ENCODE results near the gene ANKS1B.
"Not testable (repeated sequence)": the region's sequence is repeated elsewhere in the genome, so short reads cannot be mapped to it uniquely, and the experiment has no call there.

ANKS1B gene

GRCh38 chr12:99332936-99333591 lies 651.7 kb downstream of the ANKS1B start:
- H3K4me3 ChIP-seq (ENCODE audit: low read depth, low read length), result no peak overlapping the region
- no peaks in the 10 kb centered on the region for H3K36me3 ChIP-seq (ENCODE audit: control insufficient read depth, insufficient read depth, low read length)
- no peaks in the 10 kb centered on the region for H3K9me3 ChIP-seq (ENCODE audit: control insufficient read depth, low read length)
- no peak overlapping the region for H3K4me2 ChIP-seq (ENCODE audit: low read length)
- H3K27me3 ChIP-seq (ENCODE audit: control insufficient read depth, insufficient read depth, low read length), result no peaks in the 10 kb centered on the region
- no peak for TF ChIP-seq CTCF (IDR thresholded peaks at IDR 0.05)
- no peaks in the 10 kb centered on the region for H3K79me2 ChIP-seq
- no peaks in the 10 kb centered on the region for H3K4me1 ChIP-seq
- no peak overlapping the region for H3K9ac ChIP-seq
- H3K27ac ChIP-seq, result no peak overlapping the region
- H2AFZ ChIP-seq, result no peak overlapping the region

GRCh38 chr12:99330216-99330615 lies 654.5 kb downstream of the ANKS1B start:
- no peaks in the 10 kb centered on the region for H3K4me1 ChIP-seq
- H3K79me2 ChIP-seq, result no peaks in the 10 kb centered on the region
- no peak overlapping the region for H2AFZ ChIP-seq
- H3K9me3 ChIP-seq (ENCODE audit: control insufficient read depth, low read length), result no peaks in the 10 kb centered on the region
- no peak for TF ChIP-seq CTCF (IDR thresholded peaks at IDR 0.05)
- no peak overlapping the region for H3K4me2 ChIP-seq (ENCODE audit: low read length)
- no peaks in the 10 kb centered on the region for H3K36me3 ChIP-seq (ENCODE audit: control insufficient read depth, insufficient read depth, low read length)
- H3K4me3 ChIP-seq (ENCODE audit: low read depth, low read length), result no peak overlapping the region
- no peak overlapping the region for H3K27ac ChIP-seq
- no peaks in the 10 kb centered on the region for H3K27me3 ChIP-seq (ENCODE audit: control insufficient read depth, insufficient read depth, low read length)
- H3K9ac ChIP-seq, result no peak overlapping the region

GRCh38 chr12:99321210-99321609 lies 663.5 kb downstream of the ANKS1B start:
- H3K4me1 ChIP-seq; H3K27ac ChIP-seq; H3K36me3 ChIP-seq (ENCODE audit: control insufficient read depth, insufficient read depth, low read length); H3K27me3 ChIP-seq (ENCODE audit: control insufficient read depth, insufficient read depth, low read length); H3K79me2 ChIP-seq; H3K4me2 ChIP-seq (ENCODE audit: low read length); H3K4me3 ChIP-seq (ENCODE audit: low read depth, low read length); H3K9me3 ChIP-seq (ENCODE audit: control insufficient read depth, low read length); H3K9ac ChIP-seq; H2AFZ ChIP-seq: not testable (repeated sequence)

- no peak overlapping the region for H3K27ac ChIP-seq
- no peak overlapping the region for H2AFZ ChIP-seq
- H3K36me3 ChIP-seq (ENCODE audit: control insufficient read depth, insufficient read depth, low read length), result no peaks in the 10 kb centered on the region
- H3K4me2 ChIP-seq (ENCODE audit: low read length), result no peak overlapping the region
- no peaks in the 10 kb centered on the region for H3K79me2 ChIP-seq
- no peaks in the 10 kb centered on the region for H3K4me1 ChIP-seq
- no peaks in the 10 kb centered on the region for H3K9me3 ChIP-seq (ENCODE audit: control insufficient read depth, low read length)
- no peak overlapping the region for H3K9ac ChIP-seq
- no peak overlapping the region for H3K4me3 ChIP-seq (ENCODE audit: low read depth, low read length)
- no peaks in the 10 kb centered on the region for H3K27me3 ChIP-seq (ENCODE audit: control insufficient read depth, insufficient read depth, low read length)
- no peak for TF ChIP-seq CTCF (IDR thresholded peaks at IDR 0.05)
These were observed 673.4 kb downstream of the ANKS1B start for GRCh38 chr12:99311373-99311772.

GRCh38 chr12:99309812-99310211 lies 674.9 kb downstream of the ANKS1B start:
- Histone ChIP-seq H3K79me2 (no peaks in the 10 kb centered on the region), H3K27me3 (ENCODE audit: control insufficient read depth, insufficient read depth, low read length) (no peaks in the 10 kb centered on the region), H3K9me3 (ENCODE audit: control insufficient read depth, low read length) (no peaks in the 10 kb centered on the region), H3K9ac (no peak overlapping the region), H3K27ac (no peak overlapping the region), H3K4me3 (ENCODE audit: low read depth, low read length) (no peak overlapping the region), H3K36me3 (ENCODE audit: control insufficient read depth, insufficient read depth, low read length) (no peaks in the 10 kb centered on the region), H2AFZ (no peak overlapping the region), H3K4me2 (ENCODE audit: low read length) (no peak overlapping the region), H3K4me1 (no peaks in the 10 kb centered on the region)
- TF ChIP-seq CTCF (IDR thresholded peaks at IDR 0.05), result no peak

All from parathyroid adenoma (tissue), 2 donors.